Chondrocyte (in vitro differentiated cells): ENCODE data around the gene SIRT4. TPM values are rescaled to one million over a fixed set of nuclear protein-coding genes. Genes with fewer than 3 reads are reported as not detected.

Experiments
- DNase-seq: peaks from one replicate; pipeline ENCODE4 v3.0.0; 2021; ENCODE audit warnings: mixed read lengths, low spot score
- H3K27ac Mint-ChIP-seq: one replicate; pipeline ENCODE4 v1.8.0; 2021; ENCODE audit warnings: mild to moderate bottlenecking, moderate library complexity, mixed read lengths; ENCODE audit not compliant: unreplicated experiment
- H3K27me3 Mint-ChIP-seq: 2 replicates; pipeline ENCODE4 v1.8.0; 2021; ENCODE audit warnings: low read depth, mixed read lengths
- H3K36me3 Mint-ChIP-seq: 2 replicates; pipeline ENCODE4 v1.8.0; 2021; ENCODE audit warnings: low read depth, mixed read lengths
- H3K4me1 Mint-ChIP-seq: 2 replicates; pipeline ENCODE4 v1.8.0; 2021; ENCODE audit warnings: low read depth, mild to moderate bottlenecking, mixed read lengths
- H3K4me3 Mint-ChIP-seq: one replicate; pipeline ENCODE4 v1.8.0; 2021; ENCODE audit warnings: mild to moderate bottlenecking, moderate library complexity, mixed read lengths; ENCODE audit not compliant: unreplicated experiment
- H3K9me3 Mint-ChIP-seq: 2 replicates; pipeline ENCODE4 v1.8.0; 2021; ENCODE audit warnings: low read depth, mixed read lengths
- CTCF ChIP-seq: fragments of 200-600 bp; sonication (generic); IDR thresholded peaks from 2 replicates; pipeline ENCODE4 v1.5.0; 2021; ENCODE audit warnings: antibody characterized with exemption, mild to moderate bottlenecking, moderate library complexity
- total RNA-seq: library from RNA; stranded (reverse); gene quantifications from 3 replicates; pipeline ENCODE4 v1.2.1, GENCODE V29; 2021

SIRT4 gene
- total RNA-seq, 1 donor from 2014 or later: 2.4 TPM

GRCh38 chr12:120314220-120314619 is 12.1 kb downstream of the SIRT4 start:
- Mint-ChIP-seq H3K27me3 (no peaks in the 10 kb centered on the region), H3K9me3 (no peaks in the 10 kb centered on the region), H3K36me3 (no peaks in the 10 kb centered on the region), H3K27ac (no peak overlapping the region), H3K4me3 (no peak overlapping the region), H3K4me1 (peaks cover 13% of the 10 kb centered on the region)
- peak; percentile 53 for TF ChIP-seq CTCF
- DNase-seq: no peak

GRCh38 chr12:120316798-120317223 is 14.7 kb downstream of the SIRT4 start:
- Mint-ChIP-seq H3K36me3 (no peaks in the 10 kb centered on the region), H3K9me3 (no peaks in the 10 kb centered on the region), H3K4me1 (peaks cover 13% of the 10 kb centered on the region), H3K27me3 (no peaks in the 10 kb centered on the region), H3K4me3 (peak overlapping the region; percentile 88), H3K27ac (peak overlapping the region; percentile 99)
- DNase-seq: no peak
- TF ChIP-seq CTCF: no peak

GRCh38 chr12:120317224-120318105 is 15.3 kb downstream of the SIRT4 start:
- H3K4me3 Mint-ChIP-seq: peak overlapping the region; percentile 88
- no peaks in the 10 kb centered on the region for H3K36me3 Mint-ChIP-seq
- H3K27ac Mint-ChIP-seq: peak overlapping the region; percentile 99
- H3K27me3 Mint-ChIP-seq: peaks cover 3% of the 10 kb centered on the region
- peaks cover 13% of the 10 kb centered on the region for H3K4me1 Mint-ChIP-seq
- no peaks in the 10 kb centered on the region for H3K9me3 Mint-ChIP-seq
- TF ChIP-seq CTCF: peak; percentile 88
- DNase-seq: peak; percentile 99

- Mint-ChIP-seq H3K9me3 (no peaks in the 10 kb centered on the region), H3K27me3 (peaks cover 3% of the 10 kb centered on the region), H3K27ac (no peak overlapping the region), H3K4me1 (peaks cover 17% of the 10 kb centered on the region), H3K4me3 (no peak overlapping the region), H3K36me3 (no peaks in the 10 kb centered on the region)
- no peak for TF ChIP-seq CTCF
- peak; percentile 41 for DNase-seq
Measured at GRCh38 chr12:120321382-120322202, 19.5 kb downstream of the SIRT4 start.

GRCh38 chr12:120323772-120324171 is 21.7 kb downstream of the SIRT4 start:
- Mint-ChIP-seq H3K9me3 (no peaks in the 10 kb centered on the region), H3K27ac (no peak overlapping the region), H3K4me1 (peaks cover 5% of the 10 kb centered on the region), H3K36me3 (no peaks in the 10 kb centered on the region), H3K4me3 (no peak overlapping the region), H3K27me3 (peaks cover 3% of the 10 kb centered on the region)
- no peak for TF ChIP-seq CTCF
- no peak for DNase-seq
